Measurements from ENCODE around the gene DZIP3.
"Not testable (repeated sequence)": the region's sequence is repeated elsewhere in the genome, so short reads cannot be mapped to it uniquely, and the experiment has no call there.

Gene DZIP3

DNA sequence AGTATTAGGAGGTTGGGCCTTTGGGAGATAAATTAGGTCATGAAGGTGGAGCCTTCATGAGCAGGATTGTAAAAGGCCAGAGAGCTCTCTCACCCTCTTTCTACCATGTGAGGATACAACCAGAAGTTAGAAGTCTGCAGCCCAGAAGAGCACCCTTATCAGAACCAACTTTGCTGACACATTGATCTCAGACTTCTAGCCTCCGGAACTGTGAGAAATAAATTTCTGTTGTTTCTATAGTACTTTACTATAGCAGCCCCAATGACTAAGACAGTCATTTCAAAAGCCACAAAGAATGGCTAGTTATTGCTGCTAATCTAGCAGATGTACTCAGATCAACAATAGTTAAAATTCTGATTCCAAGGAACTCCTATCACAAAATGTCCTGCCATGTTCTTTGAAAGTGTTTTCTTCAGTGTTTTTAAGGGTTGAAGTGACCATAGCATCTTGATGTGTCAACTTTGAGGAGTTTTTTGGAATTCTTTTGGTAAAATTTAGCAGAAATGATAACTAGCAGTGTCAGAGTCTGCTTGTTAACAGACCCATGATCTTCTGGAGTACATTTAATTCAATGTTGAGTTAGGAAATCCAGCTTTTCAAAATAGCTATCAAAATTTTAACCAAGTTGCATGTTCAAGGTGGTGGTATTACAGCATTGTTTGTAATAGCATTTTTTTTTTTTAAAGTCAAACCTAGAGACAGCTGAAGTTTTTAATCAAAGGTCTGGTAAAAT, 10.3 kb downstream of the DZIP3 start:
- DNase-seq, result no peak

DNA sequence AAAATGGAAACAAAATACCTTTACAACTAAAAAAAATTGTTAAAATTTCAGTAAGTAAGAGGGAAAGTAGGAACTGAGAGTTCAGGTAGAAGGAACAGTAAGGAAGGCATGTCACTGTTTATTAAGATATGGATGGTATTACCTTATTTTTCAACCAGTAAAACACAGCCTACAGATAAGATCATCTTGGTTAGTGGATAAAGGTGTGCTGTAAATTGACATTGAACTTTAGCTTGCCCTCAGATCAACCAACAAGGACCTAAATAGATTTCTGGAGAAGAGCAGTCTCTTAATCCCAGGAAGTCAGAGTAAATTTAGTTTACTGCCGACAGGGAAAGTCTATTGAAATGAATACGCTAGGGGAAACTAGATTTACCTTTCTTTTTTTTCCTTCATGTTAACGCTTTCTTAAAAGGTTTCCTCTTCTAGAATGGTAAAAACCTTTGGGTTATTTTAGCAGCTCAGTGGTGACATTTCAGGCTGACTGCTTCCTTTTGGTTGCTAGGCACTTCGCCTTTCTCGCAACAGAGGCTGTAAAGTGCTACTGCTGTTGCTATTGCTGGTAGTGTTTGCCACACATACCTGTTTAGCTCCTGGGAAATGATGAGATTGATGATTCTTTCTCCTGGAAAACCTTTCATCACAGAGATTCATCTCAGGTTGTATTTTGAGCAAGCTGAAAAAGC, 12.9 kb downstream of the DZIP3 start:
- no peak for DNase-seq

DNA sequence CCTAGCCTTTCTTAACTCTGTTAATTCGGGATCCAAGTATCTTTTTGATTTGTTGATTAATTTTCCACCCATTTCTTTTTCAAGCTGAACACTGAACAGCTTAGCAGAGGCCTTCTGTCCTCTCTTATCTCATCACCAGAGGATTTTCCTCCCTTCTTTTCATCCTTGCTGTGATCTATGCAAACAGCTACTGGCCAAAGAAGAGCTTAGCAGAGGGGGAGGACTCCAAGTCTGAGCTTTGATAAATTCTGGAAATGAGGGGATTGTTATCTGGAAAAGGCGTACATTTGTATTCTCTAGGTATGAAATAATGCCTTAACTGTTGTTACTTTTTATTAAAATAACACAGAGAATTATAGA, 13.4 kb downstream of the DZIP3 start:
- DNase-seq, result no peak

DNA sequence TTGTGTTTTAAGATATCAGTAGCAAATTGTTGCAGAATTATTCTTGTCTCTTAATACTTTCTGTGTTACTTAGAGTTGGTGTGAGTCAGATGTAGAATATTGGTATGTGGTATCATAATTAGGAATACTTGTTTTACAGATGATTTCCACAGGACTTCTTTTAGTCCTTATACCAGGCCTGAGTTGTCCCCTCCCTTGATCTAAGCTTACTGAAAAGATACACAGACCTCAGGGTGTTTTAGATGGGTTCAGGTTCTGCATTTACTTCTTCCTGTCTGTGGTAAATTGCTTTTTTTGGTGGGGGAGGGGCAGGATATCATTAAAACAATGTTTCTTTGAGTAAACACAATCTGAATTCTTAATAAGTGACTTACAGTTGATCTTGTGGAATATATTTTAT, 14.2 kb downstream of the DZIP3 start:
- no peak for DNase-seq

DNA sequence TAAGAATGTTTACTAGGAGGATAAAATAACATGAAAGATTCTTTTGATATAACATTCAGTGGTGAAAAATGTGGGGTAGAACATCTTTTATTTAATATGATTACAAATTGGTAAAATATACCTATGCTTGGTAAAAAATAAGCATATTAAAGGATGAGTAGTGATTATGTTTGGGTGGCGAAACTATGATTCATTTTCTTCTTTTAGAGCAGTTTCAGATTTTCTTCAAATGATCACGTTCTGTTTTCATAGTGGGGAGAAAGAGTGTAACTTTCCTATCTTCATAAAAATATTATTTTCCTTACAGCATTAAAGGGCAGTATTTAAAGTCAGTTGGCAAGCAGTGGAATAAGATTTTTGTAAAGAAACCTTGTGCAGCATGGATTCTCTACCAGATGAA, 15.5 kb downstream of the DZIP3 start:
- no peak for DNase-seq

DNA sequence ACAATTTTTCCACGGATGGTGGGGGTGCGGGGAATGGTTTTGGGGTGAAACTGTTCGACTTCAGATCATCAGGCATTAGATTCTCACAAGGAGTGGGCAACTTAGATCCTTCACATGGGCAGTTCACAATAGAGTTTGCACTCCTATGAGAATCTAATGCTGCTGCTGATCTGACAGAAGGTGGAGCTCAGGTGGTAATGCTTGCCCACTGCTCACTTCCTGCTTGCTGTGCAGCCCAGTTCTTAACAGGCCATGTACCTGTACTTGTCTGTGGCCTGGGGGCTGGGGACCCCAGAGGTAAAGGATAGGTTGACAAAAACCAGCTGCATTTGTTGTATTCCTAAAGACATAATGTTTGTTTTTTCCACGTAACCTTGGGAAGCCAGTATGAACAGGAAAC, 16.0 kb downstream of the DZIP3 start:
- DNase-seq, result no peak

DNA sequence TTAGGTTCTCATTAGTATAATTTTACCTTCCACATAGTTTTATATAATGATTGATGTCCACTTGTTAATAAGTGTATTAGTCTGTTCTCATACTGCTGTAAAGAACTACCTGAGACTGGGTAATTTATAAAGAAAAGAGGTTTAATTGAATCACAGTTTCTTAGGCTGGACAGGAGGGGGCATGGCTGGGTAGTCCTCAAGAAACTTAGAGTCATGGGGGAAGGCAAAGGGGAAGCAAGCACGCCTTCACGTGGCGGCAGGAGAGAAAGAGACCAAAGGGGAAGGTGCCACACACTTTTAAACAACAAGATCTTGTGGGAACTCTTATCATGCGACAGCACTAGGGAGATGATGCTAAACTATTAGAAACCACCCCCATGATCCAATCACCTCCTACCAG, 19.2 kb downstream of the DZIP3 start:
- DNase-seq, result no peak

DNA sequence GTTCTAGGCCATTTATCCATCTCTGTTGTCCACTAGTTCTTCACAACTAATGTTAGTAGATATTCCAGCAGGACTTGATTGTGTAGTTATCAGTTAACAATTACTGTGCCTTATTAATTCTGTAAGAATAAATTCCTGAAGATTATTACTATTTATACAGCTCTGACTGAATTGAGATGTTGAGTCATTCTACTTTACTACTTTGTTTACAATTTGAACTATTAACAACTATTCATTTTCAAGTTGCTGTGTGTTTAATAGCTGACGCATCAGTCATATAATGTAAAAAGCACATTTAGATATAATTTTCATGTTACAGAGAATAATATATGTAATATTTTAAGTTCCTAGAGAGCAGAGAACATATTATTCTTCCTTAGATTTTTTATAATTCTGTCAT, 21.1 kb downstream of the DZIP3 start:
- DNase-seq, result no peak

DNA sequence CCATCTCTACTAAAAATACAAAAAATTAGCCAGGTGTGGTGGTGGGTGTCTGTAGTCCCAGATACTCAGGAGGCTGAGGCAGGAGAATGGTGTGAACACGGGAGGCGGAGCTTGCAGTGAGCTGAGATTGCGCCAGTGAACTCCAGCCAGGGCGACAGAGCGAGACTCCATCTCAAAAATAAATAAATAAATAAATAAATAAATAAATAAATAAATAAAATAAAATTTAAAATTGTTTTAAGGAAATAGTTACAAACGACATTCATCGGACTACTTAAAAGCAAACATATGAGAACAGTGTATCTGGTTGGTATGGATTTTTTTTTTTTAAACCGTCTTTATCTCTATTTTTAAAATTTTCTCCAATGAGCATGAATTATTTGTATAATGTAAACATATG, 26.6 kb downstream of the DZIP3 start:
- not testable (repeated sequence) for DNase-seq

DNA sequence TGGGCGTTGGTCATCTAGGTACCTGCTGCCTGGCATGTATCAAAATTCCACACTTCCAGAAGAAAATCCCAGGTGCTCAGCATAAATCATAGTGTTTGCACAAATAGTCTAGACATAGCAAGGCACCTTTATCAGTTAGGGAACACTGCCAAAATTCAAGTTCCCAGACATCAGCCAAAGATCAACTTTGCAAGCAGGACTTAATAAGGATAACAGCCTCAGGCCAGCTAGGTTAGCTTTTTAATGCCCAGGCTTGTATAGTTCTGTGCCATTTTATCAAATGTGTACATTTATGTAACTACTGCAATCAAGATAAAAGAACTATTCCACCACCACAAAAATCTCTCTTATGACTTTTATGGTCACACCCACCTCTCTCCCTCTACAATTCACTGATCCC, 30.7 kb downstream of the DZIP3 start:
- DNase-seq, result no peak

DNA sequence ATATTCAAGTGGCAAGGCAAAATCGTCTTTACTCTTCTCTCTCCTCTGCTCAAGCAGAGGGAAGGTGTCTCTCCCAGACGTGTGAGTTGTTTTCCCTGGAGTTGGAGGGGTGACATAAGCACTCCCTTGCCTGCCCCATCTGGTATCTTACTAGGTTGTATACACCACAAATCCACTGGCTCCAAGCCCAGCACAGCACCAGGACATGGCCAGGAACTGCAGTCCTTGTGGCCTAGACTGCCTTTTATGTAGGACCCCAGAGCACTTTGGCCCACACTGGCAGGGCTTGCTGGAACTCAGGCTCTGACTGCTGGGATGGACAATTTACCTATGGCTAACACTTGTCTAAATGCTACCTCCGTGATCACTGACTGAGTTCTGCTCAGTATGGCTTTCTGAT, 34.0 kb downstream of the DZIP3 start:
- DNase-seq, result no peak

DNA sequence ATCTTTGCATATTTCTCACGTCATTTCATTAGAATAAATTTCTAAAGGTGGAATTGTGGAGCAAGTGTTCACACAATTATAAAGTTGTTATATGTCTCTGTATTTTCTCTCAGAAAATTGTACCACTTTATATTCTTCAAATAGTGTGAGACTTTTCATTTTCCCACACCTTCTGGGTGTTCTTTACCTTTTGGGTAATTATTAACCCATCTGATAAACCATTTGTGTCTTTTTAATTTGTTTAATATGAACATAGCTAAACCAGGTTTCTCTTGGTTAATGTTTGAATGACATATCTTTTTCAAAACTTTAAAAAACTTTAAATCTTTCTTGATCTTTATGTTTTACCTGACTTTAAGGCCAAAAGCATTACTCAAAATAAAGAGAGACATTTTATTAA, 40.5 kb downstream of the DZIP3 start:
- DNase-seq, result no peak

DNA sequence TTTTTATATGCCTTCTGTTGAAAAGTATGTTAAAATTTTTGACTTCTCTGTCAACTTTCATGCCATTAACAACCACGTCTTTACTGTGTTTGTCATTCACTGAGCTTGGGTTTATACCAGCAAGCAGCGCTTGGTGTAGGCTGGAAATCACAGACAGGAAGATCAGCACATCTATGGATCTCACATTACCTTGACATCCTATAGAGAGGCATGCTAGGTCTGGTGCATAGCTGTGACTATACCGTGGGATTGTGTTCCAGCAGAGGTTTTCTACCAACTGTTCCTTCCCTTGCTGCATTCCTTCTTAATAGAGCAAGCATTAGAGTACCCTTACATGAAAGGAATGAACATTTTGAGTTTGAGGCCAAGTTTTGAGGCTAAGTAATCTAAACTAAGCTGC, 53.0 kb downstream of the DZIP3 start:
- DNase-seq, result no peak

DNA sequence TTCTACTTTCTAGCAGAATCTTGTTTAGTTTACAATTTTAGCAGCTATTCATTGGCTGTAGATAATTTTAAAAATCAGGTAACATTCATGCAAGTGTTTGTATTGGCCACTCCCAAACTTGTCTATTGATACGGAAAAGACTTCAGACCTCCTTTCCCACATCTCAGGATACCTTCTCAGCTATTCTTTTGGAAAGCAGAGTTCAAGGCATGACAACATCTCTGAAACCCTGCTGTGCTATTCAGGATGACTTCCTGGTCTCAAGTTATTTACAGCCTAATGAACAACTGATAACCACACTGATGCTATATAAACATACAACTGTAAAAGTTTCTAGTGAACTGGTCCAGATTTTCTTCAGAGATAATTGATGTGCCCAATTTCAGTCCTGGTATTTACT, 55.8 kb downstream of the DZIP3 start:
- DNase-seq, result no peak

DNA sequence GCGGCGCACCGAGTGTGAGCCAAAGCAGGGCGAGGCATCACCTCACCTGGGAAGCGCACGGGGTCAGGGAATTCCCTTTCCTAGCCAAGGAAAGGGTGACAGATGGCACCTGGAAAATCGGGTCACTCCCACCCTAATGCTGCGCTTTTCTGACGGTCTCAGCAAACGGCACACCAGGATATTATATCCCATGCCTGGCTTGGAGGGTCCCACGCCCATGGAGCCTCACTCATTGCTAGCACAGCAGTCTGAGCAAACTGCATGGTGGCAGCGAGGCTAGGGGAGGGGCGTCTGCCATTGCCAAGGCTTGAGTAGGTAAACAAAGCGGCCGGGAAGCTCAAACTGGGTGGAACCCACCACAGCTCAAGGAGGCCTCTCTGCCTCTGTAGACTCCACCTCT, 66.1 kb downstream of the DZIP3 start:
- not testable (repeated sequence) for DNase-seq

DNA sequence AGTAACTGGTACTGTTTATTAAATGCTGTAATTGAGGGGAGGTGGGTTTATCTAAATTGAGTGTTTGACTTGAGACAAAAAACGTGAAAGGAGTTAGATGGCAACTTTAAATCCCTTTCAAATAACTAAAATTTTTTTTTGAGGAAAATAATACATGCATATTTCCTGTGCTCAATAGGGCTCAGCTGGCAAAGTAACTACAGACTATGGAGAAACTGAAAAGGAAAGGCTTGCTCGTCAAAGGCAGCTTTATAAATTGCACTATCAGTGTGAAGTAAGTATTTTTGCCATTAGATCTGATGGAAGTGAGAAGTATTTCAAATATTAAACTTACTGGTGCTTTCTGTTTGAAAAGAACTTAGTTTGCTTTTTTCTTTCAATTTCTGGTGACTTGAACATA, 72.2 kb downstream of the DZIP3 start:
- no peak for DNase-seq

DNA sequence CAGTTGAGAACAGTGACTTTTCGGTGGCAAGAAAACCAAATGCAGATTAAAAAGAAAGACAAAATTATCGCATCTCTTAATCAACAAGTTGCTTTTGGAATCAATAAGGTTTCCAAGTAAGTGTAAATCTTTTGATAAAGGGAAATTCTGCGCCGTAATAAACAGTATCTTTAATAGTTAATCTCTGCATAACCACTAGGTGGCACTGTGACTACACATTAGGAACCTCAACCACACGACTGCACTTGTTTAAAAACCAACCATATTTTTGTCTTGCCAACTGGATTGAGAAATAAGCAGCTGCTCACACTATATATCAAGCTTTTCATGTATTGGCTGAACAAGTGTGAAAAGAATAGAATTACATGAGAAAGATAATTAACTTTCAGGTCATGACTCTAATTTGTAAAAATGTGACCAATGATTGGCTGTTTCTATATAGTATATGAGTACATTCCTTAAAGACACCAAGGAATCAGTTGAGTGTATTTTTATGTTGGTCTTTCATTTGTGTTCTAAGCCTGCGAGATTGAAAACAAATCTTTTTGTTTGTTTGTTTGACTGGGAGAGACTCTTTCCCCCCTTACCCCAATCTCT, 72.7 kb downstream of the DZIP3 start:
- no peak for DNase-seq

DNA sequence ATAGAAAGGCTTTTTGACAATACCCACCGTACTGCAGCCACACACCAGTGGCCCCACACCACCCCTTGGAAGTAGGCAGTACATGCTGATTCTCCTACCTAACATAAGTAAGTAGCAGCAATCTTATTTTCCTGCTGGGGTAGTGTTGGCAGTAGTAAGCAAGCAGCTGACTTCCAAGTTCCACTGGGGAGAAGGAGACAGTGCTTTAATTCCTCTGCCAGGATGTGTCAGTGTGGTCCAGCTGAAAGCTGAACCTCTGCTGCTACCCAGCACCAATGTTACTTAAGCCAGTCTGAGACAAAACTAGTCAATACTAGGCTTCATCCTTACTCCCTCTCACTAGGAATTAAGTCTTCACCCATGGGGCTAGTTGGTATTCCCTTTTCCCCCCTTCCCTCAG, 74.7 kb downstream of the DZIP3 start:
- DNase-seq, result no peak

DNA sequence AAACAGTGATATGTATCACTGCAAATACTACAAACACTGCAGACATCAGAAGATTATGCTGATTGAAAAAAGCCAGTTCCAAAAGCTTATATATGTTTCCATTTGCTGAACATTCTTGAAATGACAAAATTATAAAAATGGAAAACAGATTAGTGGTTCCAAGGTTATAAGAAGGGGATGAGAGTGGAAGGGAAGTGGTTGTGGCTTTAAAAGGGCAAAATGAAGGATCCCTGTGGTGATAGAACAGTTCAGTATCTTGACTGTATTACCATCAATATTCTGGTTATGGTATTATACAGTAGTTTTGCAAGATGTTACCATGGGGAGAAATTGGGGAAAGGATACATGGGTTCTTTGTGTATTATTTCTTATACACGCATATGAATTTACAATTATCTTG, 77.8 kb downstream of the DZIP3 start:
- DNase-seq, result no peak

DNA sequence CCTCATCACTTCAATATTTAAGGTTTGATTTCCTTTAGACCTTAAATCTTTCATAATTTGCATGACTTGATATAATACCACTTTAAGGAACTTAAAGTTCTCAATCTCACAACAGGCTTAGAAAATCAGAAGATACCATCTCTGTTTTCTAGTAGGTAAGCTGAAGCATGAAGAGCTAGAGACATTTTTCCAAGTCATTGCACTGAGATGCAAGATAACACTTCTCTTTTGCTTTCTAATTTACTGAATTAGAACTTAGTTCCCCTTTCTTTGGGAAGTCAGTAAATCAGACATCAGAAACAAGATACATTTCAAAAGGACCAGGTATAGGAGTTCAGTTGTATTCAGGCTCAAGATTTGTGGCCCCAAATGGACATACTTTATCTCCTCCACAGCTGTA, 79.7 kb downstream of the DZIP3 start:
- no peak for DNase-seq

DNA sequence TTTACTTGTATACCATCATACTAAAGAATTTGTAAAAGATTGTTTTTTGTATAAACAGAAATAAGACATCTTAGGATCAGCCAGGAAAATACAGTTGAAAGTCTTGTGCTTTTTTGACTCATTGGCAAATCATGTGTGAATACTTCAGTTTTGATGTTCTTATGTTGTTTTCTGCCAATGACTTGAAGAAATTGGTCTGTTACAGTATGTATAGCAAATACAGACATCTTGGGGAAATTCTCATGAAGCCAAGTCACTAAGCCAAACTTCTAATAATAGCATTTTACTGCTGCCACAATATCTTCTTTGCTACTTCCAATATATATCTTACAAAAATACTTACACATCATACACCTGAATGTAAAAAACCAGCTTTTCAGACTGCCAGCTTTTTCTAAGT, 83.2 kb downstream of the DZIP3 start:
- no peak for DNase-seq

DNA sequence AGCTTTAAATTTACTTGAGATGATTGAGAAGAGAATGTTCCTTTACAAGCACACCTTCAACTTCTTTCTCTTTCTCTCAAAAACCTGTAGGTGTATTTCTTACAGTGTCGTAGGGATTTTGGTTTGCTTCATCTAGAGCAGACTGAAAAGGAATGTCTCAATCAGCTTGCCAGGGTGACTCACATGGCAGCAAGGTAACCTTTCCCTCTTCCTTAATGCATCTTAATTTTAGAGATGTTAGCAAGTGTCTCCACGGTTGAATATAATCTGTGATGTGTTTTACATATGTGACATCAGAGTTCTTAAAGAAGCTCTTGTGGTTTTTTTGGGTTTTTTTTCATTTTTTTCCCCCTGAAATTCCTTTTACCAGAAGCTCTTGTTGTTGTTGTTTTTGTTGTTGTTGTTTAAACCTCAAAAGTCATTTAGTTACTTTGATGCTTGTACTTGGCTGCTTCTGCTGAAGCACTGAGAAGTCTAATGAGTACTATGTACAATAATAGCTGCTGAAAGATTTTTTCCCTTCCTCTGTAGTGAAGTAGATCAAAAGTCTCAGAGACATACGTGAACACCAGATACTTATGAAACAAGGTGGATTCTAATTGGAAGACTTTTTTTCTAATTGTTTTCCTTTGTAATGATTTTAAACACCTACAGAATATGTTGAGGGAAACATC, 84.6 kb downstream of the DZIP3 start:
- DNase-seq, result no peak

DNA sequence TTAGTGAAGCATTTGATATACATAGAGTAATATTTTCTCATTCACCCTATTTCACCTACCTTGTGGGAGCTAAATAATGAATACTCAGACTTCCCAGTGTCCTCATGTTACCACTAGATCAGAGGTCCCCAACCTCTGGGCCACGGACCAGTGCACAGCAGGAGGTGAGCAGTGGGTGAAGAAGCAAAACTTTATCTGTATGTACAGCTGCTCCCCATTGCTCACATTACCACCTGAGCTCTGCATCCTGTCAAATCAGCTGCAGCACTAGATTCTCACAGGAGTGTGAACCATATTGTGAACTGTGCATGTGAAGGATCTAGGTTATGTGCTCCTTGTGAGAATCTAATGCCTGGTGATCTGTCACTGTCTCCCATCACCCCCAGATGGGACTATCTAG, 88.3 kb downstream of the DZIP3 start:
- DNase-seq, result no peak

DNA sequence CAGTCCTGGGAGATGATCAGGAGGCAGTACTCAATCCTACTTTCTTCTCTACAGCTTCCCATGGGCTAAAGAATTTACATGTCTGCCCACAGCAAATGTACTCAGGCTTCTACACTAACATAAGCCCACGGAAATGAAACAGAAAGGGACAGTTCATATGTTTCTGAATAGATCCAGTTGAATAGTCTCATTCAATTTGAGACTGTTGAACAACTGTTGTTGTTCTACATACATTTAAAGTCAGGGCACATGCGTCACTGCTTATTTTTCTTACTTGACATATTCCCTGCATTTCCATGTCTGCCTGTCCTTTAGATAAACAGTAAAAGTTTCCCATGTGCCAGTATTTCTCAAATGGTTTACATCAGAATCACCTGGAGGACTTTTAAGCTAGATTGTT, 102.8 kb downstream of the DZIP3 start:
- not testable (repeated sequence) for DNase-seq
